NCI-H748 treated with DMSO at 0.1 percent for 48 hours (cell line): ENCODE data around the gene NTSR2.

ENCODE experiments used
- DNase-seq: peaks from one replicate; lab custom pipeline; 2025; lab: John Stamatoyannopoulos, UW

The NTSR2 gene

GRCh38 chr2:11669454-11670291, at the start of gene NTSR2:
Gene NTSR2, minus strand, starts transcription at chr2:11670195. Its CDS starts 66 bp downstream, at chr2:11670129.
- no peak for DNase-seq

- no peak for DNase-seq
These were observed 49.4 kb upstream of the NTSR2 start for GRCh38 chr2:11719230-11719977.

GRCh38 chr2:11718606-11719005, 48.6 kb upstream of the NTSR2 start:
- no peak for DNase-seq

- DNase-seq, result no peak
These were observed 47.6 kb upstream of the NTSR2 start for GRCh38 chr2:11717623-11718022.

GRCh38 chr2:11716689-11717321, 46.8 kb upstream of the NTSR2 start:
- DNase-seq, result no peak

- no peak for DNase-seq
These were observed 46.1 kb upstream of the NTSR2 start for GRCh38 chr2:11715987-11716652.

GRCh38 chr2:11713815-11714214, 43.8 kb upstream of the NTSR2 start:
- DNase-seq, result no peak

GRCh38 chr2:11712866-11713265, 42.9 kb upstream of the NTSR2 start:
- no peak for DNase-seq

GRCh38 chr2:11711751-11712150, 41.8 kb upstream of the NTSR2 start:
- DNase-seq, result no peak

GRCh38 chr2:11711354-11711716, 41.3 kb upstream of the NTSR2 start:
- DNase-seq, result no peak

GRCh38 chr2:11710632-11711353, 40.8 kb upstream of the NTSR2 start:
- DNase-seq, result no peak

- no peak for DNase-seq
These were observed 40.2 kb upstream of the NTSR2 start for GRCh38 chr2:11710210-11710609.

- DNase-seq, result no peak
These were observed 39.3 kb upstream of the NTSR2 start for GRCh38 chr2:11709293-11709692.

GRCh38 chr2:11708106-11708505, 38.1 kb upstream of the NTSR2 start:
- no peak for DNase-seq

GRCh38 chr2:11705711-11706110, 35.7 kb upstream of the NTSR2 start:
- no peak for DNase-seq

- no peak for DNase-seq
These were observed 35.1 kb upstream of the NTSR2 start for GRCh38 chr2:11705063-11705462.

- DNase-seq, result no peak
These were observed 33.7 kb upstream of the NTSR2 start for GRCh38 chr2:11703700-11704099.

- no peak for DNase-seq
These were observed 33.0 kb upstream of the NTSR2 start for GRCh38 chr2:11702946-11703345.

- DNase-seq, result no peak
These were observed 31.8 kb upstream of the NTSR2 start for GRCh38 chr2:11701751-11702301.

GRCh38 chr2:11701206-11701605, 31.2 kb upstream of the NTSR2 start:
- DNase-seq, result no peak
